Stimulated activated CD8-positive, alpha-beta memory T cell treated with anti-CD3 and anti-CD28 coated beads, Interleukin-4, amount 100 ng/mL, for 48 hours (primary cell): ENCODE data around the gene NOP14.
"Not testable (repeated sequence)": the region's sequence is repeated elsewhere in the genome, so short reads cannot be mapped to it uniquely, and the experiment has no call there.

Source experiments
- DNase-seq: peaks from one replicate; pipeline ENCODE4 v3.0.0-alpha.2; 2020

Gene NOP14

DNA sequence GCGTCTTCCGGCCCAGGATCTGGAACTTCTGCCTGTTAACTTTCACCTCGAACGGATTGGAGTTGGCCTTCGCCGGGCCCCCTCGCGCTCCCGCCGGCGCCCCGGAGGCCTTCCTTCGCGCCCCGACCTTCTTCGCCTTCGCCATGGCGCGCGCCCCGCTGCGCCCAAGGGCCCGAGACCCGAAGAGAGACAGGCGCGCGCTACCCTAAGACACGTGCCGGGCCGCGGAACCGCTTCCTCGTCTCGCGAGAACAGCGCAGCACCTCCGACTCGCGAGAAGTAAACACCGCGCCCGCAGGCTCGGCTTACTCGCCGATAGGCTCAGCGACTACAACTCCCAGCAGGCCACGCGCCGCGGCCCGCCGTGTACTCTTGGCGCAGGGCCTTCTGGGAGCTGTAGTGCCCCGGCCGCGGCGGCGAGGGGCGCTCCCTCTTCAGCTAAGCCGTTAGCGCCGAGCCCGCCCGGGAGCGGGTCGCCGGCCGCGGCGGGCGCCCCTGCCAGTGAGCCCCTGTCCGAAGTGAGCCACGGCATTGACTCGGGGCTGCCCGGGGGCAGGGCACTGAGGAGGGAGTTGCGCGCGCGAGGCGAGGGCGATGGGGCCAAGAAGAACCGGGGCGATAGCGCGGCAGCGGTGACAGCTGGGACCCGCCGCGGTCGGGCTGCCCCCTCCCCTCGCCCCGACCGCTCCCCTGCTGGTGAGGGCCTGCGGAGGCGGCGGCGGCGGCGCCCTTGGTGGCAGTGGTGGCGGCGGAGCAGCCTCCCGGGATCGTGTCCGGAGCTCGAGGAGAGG is at the start of gene NOP14, which contains the start of gene GRK4:
Gene NOP14, minus strand, starts transcription at position 232 of the 791 bp plus-strand sequence. Its CDS starts 87 bp downstream, at position 145.
Gene GRK4, plus strand, starts transcription at position 397 of the 791 bp plus-strand sequence. CDS start 500 bp downstream, outside the sequence.
- peak; percentile 97 for DNase-seq

DNA sequence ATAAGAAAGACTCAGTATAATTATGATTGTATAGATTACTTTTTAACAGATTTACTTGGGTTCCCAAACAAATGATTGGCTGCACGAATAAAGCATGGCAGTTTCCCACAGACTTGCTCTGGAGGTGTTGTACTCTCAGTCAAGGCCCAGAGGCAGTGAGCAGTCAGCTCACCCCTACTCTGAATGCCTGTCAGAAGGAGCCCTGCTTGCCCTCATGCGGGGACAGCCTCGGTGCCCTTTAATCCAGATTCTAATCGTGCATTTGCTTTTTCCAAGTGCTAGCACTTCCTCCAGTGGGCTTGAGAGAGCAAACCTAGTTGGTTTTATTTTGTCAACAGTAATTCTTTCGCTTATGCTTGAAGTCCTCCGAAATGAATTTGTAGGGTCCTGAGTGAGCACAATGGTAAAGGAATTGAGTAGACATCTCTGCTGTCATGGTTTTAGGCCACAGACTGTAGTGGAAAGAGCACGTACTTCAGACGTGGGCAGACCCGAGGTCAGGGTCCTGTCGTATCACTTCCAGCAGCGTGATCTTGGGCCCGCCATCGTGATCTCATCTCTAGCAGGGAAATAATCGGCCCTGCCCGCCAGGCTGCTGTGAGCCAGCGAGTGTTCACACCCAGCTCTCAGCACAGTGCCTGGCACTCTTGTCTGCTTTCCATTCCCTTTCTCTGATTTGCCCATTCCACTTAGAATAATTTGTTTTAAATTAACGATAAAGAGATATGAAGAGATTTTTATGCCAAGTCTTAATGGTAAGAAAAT is 48.4 kb upstream of the NOP14 start:
- DNase-seq, result no peak

DNA sequence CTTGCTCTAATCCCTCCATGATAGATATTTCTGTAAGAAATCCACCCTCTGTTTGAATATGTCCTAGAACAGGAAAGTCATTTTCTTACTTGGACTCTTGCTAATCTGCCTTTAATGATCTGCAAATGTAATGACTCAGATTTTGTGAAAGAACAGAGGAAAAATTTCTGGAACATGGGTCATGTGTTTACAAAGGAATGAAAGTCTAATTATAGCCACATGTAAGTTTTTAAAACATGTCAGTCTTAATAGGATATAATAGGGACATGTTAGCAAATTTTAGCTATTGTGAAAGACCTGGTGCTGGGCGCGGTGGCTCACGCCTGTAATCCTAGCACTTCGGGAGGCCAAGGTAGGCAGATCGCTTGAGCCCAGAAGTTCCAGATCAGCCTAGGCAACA is 47.8 kb upstream of the NOP14 start:
- DNase-seq, result no peak

DNA sequence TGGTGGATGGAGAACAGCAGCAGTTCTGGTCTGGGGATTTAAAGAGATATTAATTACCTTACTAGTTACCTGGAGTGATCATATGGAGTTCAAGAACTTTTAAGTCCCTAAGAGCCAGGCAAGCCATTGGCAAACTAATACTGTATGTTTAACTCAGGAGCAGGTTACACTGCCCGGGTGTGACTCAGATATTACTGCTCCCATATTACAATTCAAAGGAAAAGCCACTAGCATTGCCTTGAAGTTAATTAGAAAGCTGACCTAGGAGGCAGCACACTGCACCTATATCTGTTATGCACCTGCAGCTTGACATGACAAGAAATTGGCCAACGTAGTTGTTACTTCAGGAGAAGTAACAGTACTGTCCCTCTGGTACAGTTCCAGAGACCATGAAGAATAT is 47.4 kb upstream of the NOP14 start:
- DNase-seq, result no peak

DNA sequence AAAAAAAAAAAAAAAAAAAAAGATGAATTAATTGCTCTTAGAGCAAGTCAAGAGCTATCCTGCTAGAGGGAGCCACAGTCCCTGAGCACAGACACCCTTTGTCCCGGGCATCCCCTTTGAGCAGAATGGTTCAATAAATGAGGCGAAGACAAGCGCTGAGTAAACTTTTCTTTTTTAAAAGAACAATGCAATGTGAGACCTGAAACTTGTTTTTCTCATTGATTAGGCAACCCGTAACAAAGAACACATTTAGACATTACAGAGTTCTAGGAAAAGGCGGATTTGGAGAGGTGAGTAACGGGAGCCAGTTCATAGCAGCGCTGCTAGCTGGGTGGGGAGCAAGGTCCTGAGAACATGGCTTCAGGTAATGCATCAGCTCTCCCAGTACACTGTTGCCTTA is 46.2 kb upstream of the NOP14 start:
- DNase-seq, result peak; percentile 38

DNA sequence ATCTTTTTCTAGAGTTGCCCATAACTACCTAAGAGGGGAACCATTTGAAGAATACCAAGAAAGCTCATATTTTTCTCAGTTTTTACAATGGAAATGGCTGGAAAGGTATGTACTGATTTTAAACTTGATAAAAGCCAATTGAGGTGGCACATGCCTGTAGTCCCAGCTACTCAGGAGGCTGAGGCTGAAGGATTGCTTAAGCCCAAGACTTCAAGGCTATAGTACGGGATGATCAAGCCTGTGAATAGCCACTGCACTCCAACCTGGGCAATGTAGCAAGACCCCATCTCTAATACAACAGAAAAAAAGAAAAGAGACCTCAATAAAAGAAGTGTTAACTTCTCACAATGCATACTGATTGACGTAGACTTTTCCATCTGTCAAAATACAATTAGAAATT is 44.5 kb upstream of the NOP14 start:
- DNase-seq, result no peak

DNA sequence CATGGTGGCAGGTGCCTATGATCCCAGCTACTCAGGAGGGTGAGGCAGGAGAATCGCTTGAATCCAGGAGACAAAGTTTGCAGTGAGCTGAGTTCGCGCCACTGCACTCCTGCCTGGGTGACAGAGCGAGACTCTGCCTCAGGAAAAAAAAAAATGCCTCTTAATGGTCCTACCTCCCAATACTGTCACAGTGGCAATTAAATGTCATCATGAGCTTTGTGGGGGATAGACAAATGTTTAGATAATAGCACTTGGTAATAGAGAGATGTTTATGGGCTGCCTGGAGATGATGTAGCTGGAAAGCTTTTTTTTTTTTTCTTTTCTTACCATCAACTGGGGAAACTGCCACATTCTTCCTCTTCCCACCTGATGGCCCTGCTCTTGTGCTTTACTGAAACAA is 33.2 kb upstream of the NOP14 start:
- no peak for DNase-seq

DNA sequence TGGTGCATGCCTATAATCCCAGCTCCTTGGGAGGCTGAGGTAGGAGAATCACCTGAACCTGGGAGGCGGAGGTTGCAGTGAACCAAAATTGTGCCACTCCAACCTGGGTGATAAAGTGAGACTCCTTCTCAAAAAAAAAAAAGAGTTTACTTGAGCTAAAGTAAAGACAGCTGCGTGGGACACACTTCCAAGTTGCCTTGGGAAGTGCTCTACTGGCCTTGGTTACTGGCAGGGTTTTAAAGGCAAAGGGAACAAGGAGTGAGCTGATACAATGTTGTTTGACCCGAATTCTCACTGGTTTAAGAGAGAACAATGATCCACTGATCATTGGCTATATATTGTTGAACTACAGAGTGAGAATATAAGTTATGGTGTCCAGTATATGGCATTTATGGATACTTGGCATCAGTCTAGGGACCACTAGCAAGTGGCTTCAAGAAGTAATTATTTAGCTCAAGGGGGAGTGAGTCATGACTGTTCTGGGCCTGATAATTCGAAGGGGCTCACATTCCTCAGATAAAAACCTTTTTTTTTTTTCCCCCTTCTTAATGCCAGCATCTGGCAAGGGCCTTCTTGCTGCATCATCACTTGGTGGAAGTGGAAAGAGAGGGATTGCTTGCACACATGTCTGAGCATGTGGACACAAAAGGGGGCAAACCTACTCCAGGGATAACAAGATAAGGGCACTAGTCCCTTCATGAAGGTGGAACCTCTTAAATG is 32.5 kb upstream of the NOP14 start:
- DNase-seq, result no peak

DNA sequence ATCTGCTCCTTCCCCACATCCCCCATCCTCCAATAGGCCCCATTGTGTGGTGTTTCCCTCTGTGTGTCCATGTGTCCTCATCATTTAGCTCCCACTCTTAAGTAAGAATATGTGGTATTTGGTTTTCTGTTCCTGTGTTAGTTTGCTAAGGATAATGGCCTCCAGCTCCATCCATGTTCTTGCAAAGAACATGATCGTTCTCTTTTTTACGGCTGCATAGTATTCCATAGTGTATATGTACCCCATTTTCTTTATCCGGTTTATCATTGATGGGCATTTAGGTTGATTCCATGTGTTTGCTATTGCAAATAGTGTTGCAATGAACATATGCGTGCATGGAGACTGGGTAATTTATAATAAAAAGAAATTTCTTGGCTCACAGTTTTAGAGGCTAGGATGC is 31.7 kb upstream of the NOP14 start:
- no peak for DNase-seq

DNA sequence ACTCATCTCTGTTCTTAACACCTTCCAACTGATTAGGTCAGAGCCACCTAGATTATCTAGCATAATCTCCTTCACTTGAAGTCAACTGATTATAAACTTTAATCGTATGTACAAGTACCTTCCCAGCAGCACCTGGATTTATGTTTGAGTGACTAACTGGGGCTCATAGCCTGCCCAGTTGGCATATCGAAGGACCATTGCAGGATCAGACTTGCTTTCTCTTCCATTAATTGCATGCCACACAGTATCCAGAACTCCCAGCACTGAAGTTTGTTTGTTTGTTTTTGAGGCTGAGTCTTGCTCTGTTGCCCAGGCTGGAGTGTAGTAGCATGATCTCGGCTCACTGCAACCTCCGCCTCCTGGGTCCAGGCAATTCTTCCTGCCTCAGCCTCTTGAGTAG is 28.0 kb upstream of the NOP14 start:
- no peak for DNase-seq

DNA sequence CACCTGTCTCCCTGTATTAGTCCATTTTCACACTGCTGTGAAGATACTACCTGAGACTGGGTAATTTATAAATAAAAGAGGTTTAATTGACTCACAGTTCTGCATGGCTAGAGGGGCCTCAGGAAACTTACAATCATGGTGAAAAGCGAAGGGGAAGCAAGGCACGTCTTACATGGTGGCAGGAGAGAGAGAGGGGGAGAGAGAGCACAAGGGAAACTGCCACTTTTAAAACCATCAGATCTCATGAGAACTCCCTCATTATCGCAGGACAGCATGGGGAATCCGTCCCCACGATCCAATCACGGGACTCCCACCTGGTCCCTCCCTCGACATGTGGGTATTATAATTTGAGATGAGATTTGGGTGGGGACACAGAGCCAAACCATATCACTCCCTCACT is 20.5 kb upstream of the NOP14 start:
- not testable (repeated sequence) for DNase-seq

DNA sequence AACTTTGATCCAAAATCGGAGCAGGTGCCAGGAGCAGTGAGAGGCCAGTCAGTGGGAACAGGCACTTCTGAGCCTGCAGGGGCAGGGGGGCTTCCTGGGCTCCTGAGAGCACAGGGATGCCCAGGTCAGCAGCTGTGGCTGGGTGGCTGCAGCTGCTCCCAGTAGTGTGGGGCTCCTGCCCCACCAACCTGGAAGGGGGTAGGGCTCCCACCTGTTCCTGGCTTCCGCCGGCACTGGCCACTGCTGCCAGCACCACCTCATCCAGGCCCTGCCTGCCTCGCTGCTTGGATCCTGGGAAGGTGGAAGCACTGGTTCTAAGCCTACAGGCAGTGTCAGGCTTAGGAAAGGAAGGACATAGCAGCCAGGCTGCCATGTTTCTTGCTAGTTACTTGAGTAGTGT is 18.8 kb upstream of the NOP14 start:
- DNase-seq, result no peak

DNA sequence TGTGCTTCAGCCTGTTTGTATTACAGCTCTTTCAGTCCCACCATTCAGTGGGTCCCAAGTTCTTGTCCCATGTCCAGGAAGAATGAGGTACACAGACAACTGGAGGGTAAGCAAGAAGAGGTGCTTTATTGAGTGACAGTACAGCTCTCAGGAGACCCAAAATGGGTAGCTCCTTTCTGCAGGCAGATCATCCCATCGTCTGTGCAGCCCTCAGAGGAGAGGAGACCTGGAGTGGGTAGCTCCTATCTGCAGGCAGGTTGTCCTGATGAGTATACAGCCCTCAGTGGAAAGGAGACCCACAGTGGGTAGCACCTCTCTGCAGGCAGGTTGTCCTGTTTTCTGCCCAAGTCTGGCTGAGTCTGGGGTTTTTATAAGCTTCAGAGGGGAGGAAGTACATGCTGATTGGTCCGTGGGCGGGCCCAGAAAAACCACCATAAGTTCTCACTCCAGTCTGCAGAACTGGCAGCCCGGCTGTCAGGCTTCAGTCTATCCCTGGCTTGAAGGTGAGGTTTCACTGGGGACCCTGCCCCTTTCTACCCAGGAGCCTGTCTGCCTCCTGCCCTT is 18.1 kb upstream of the NOP14 start:
- no peak for DNase-seq

DNA sequence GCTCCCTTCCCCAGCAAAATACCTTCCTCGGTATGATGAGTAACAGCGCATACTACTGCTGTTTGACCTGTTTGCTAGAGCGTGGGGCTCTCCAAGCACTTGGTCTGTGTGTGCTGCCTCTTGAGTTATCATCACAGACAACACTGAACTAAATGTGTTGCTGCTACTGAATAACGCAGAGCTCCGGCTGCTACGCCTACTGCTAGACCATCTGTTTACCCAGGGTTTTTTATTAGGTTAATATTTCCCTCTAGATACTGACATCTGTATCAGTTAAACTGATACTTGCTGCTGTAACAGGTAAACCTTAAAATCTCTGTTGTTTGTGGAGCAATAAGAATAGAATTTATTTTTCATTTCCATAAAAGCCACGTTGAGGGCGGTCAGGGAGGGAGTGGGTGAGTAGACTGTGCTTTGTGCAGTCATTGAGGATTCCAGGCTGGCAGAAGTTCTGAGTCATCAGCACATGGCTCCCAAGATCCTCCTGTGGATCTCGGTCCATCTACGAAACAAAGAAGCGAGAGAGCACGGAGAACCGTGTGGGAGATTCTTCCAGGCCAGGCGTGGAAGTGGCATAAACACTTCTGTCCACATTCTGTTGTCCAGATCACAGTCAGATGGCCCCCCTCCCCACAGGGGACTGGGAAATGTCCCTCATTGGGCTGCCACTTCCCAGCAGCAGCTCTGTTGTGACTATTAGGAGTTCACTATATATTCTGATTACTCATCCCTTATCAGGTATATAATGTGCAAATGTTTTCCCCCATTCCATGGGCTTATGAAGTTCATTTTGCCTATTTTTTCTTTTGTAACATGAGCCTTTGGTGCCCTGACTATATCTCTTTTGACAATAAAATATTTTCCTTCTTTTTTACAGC is 14.2 kb upstream of the NOP14 start:
- DNase-seq, result no peak

DNA sequence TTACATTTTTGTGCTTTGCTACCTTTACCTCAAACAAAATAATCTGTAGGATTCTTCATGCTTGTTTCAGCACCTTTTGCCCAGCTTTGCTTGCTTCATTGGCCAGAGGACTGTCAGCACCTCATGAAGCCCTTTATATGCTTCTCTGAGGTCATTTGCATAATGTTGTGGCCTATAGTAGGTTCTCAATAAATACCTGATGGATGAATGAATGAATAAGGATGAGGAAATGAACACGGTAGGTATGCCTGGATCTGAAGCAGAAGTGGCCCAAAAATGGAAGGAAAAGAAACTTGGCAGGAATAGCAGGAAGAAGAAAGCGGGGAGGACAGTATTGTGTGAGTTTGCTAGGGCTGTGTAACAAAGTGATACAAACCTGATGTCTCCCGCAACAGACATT is 8.1 kb upstream of the NOP14 start:
- DNase-seq, result no peak

DNA sequence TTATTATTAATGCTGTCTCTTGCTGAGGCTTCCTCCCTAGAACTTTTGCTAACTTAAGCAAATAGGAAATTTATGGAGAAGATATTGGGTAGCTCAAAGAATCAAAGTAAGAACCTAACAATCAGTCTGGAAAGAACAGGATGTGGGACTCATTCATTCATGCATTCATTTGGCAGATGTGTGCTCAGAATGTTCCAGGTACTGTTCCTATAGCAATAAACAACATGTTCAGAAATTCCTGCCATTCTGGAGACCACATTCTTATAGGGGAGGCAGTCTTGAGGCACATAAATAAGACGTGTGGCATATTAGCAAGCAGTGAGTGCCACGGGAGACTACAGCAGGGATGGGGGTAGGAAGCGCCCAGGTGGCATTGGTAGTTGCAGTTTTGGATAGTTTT is 5.2 kb upstream of the NOP14 start:
- no peak for DNase-seq

DNA sequence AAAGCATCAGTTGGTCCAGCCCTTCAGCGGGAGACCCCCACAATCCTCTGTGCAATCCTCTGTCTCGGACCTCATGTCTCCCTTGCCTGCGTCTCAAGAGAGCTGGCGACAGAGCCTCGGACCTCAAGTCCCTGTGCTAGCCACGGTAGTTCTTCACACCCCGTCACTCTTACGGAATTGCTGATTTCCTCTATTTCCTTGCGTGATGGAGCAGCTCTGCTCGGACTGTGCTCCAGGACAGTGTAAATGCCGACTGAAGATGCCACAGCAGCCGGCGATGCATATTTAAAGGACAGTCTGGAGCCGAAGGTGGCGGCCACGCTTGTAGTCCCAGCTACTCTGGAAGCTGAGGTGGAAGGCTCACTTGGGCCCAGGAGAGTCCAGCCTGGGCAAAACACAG is 2.1 kb upstream of the NOP14 start:
- peak; percentile 20 for DNase-seq

DNA sequence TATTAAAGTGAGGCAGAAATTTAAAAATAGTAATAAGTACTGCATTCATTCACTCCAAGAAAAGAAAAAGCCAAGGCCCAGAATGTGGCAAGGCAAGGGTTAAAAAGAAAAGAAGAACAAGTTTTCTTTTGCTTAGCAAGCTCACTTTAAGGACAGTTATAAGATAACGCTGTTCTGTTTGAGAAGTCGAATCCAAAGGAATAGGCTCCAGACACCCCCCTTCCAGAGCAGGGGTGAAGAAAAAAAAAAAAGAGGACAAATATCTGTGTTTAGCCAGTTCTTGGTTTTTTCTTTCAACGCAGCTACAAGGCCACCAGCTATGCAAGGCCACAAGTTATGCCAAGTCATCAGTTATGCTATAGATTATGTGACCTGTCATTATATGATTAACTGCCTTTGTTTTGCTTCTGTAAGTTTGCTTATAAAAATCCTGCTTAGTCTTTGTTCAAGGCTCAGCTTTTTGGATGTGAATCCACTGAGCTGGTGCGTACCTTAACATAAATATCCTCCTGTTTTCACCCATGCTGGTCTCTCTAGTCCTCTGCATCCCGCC is 1.6 kb upstream of the NOP14 start:
- no peak for DNase-seq

DNA sequence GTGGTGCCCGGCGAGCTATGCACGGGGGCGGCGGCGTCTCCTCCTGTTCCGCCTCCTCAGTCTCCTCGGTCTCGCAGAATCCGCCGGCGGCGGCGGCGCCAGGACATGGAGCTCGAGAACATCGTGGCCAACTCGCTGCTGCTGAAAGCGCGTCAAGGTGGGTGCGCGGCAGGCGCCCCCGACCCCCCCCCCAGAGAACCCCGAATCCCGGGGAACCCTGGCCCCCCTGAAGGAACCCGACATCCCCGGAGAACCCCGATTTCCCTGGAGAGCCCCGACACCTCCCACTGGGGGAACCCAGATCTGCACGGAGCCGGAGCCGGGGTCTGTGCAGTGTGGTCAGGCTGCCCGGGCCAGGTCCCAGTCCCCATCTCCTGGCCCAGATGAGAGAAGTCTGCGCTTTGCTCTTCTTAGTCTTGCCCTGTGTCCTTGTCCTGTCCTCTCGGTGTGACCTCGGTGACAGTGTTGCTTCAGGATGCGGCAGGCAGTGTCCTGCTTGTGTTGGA is 813 bp upstream of the NOP14 start:
- DNase-seq, result peak; percentile 66

DNA sequence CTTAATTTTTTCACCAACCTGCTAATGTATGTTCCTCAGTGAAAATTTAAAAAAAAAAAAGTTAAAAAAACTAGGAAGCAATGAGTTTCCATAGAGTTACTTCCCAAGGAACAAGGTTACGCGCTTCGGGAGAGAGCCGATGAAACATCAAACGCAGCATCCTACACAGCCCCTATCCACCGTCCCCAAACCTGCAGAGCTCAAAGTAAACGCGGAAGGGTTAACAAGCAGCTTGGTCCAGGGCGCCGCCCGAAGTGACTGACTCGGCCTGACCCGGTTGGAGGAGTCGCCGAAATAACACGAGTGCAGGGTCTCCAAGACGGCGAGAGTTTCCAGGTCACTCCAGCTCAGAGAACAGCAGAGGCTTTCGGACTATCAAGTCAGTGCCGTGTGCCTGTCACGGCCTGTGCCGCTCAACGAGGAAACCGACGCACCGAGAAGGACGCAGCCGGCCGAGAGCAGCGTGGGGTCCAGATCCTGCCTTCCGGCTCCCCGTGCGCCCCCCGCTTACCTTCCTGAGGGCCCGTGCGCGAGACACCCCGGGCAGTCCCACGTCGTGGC is 512 bp downstream of the NOP14 start:
- no peak for DNase-seq

DNA sequence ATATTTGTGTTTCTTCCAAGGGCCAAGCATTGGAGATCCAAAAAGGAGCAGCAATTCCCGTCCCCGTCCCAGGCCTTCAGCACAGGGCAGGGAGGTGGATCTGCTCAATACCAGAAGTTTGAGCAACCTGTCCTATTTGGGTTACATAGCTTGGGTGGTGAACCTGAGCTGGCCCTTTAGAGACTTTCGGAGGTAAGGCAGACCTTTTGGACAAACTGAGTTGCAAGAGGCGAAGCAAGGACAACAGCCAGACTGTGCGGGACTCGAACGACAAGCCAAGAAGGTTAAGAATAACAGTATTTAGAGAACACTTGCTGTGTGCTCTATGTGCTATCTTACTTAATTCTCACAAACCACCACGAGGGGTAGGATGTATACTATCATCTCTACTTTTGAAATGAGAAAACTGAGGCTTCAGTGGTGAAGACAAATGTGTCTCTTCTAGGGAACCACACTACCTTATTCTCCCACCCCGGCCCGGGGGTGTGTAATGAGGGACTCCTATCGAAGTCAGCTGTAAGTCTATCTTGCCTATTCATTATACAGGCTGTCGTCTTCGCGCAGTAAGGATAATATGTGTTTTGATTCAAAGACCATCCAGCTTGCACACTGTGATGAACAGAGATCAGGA is 1.3 kb downstream of the NOP14 start:
- peak; percentile 85 for DNase-seq
